HG02885 (cell line): ENCODE results near the gene FANCI.

Source experiments
- ATAC-seq: cut with Tn5 transposase; IDR thresholded peaks from one replicate; pipeline ENCODE4 v1.9.1; 2021; ENCODE audit warnings: mild to moderate bottlenecking; ENCODE audit not compliant: unreplicated experiment, poor library complexity

FANCI gene

GRCh38 chr15:89301304-89302089, 57.7 kb downstream of the FANCI start:
- no peak for ATAC-seq

GRCh38 chr15:89303986-89304385, 60.2 kb downstream of the FANCI start:
- ATAC-seq: no peak

DNA sequence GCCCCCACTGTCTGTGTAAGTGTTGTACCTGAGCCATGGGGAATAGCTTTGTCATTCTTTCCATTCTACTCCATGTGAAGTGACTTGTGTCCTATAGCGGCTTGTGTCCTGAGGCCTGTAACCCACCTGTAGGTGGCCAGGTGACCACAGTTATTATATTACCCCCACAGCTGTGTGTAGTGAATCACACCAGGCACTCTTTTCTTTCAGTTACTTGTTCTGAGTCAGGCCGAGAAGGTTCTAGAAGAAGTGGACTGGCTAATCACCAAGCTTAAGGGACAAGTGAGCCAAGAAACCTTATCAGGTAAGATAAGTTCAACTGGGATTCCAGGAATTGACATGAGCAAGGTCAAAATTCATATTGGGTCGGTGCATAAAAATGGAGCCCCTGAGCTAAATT, 61.6 kb downstream of the FANCI start:
- no peak for ATAC-seq

GRCh38 chr15:89307046-89307587, 63.3 kb downstream of the FANCI start:
- ATAC-seq: no peak

DNA sequence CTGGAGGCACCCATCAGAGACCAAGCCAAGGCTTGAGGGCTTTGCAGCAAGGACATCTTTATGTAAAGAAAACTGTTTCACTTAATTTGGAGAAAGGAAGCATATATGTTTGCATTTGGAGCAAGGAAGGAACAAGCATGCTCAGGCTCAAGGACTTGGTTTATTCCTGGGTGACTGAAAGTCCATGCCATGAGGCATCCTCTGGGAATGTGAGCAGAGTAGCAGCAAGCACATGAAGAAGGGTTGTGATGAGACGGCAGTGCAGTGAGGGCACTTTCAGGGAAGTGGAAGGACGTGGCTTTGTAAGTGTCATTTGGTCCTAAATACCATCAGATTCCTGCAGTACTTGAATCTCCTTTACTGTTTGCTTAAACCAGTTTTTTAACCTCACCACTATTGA, 64.0 kb downstream of the FANCI start:
- no peak for ATAC-seq

- no peak for ATAC-seq
Observed at GRCh38 chr15:89308236-89308635, 64.5 kb downstream of the FANCI start.

DNA sequence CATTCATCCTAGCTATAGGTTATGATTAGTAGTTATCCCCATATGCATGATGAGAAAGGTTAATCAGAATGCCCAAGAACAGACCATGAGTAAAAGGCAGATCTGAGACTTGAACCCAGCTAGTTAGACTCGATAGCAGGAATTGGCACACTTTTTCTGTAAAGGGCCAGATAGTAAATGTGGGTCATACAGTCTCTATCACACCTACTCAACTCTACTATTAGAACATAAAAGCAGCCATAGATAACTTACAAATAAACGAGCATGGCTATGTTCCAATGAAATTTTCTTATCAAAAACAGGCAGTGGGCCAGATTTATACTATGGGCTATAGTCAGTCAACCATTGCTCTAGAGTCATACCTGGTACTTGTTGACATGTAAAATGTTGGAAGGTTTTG, 66.2 kb downstream of the FANCI start:
- no peak for ATAC-seq

- no peak for ATAC-seq
Observed at GRCh38 chr15:89315375-89315929, 71.7 kb downstream of the FANCI start.

DNA sequence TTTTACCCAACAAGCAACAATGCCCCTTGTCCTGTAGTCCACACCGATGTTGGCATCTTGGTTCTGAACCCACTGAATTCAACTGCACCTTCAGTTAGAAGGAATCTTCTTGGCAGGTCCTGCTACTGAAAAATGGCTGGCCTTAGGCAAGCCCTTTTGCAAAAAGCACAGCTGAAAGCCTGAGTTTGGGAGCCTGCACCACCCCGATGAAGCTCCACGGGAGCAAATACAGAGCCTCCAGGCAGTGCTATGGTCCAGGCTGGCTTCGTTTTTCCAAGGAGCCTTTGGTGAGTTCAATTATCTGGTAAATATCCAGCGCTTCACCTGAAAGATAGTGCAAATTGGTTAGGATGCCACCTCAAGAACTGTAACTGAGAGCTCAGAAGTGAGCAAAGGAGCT, 72.7 kb downstream of the FANCI start:
- ATAC-seq: no peak

DNA sequence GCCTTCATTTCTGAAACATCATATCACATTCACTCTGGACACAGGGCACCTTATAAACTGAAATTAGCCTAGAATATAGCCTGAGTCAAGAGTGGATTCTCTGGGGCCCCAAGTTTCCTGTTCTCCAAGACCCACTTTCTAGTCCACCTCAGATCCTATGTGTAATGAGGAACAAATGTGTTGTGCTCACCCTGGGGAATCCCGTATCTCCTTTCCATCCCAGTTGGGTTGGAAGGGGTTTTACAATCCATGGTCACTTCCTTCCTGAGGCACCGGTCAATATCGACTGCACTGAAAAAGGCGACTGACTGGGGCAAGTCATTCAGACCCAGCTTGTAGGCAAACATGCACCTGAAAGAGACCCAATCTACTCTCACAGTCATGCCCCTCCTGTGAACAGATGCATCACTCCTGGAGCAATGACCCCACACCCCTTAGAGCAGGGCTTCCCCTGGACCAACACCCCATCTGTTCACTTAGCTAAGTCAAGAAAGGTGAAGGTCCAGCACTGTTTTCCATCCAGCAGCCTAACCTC, 73.5 kb downstream of the FANCI start:
- ATAC-seq: no peak

GRCh38 chr15:89319678-89320077, 75.9 kb downstream of the FANCI start:
- no peak for ATAC-seq

DNA sequence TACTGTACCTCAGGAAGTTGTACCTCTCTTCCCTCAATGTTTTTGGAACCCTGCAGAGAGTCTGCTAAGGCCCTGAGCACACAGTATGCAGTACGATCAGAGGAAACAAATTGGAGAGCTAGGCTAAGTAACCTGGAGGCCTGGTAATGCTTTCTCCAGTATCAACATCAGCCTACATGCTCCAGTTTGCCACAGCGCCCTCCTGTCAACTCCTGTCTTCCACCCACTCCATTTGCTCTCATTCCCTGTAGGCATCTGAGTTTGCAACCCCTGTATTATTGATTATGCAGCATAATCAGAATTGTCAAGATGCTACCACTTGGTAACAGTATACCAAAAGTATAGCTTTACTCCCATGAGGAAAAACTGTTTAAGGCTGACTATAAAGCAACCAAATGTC, 76.4 kb downstream of the FANCI start:
- ATAC-seq: no peak

GRCh38 chr15:89321521-89322410, 78.0 kb downstream of the FANCI start:
- no peak for ATAC-seq

DNA sequence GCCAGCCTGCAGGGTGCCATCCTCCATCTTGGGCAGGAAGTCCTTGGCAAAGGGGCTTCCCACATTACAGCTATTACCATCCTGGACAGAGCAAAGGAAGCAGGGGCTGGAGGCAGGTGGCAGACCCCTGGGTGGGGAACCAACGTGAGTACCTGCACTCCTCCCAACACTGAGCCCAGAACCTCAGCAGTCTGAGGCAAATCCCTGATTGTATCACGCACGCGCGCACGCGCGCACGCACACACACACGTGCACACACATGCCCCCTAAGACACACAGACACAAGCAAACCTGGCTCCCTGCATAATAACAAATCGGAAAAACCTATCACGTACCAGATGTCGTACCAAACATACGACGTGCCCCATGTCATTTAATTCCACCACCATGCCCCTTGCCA, 79.0 kb downstream of the FANCI start:
- ATAC-seq: no peak

GRCh38 chr15:89323825-89324224, 80.0 kb downstream of the FANCI start:
- ATAC-seq: no peak

DNA sequence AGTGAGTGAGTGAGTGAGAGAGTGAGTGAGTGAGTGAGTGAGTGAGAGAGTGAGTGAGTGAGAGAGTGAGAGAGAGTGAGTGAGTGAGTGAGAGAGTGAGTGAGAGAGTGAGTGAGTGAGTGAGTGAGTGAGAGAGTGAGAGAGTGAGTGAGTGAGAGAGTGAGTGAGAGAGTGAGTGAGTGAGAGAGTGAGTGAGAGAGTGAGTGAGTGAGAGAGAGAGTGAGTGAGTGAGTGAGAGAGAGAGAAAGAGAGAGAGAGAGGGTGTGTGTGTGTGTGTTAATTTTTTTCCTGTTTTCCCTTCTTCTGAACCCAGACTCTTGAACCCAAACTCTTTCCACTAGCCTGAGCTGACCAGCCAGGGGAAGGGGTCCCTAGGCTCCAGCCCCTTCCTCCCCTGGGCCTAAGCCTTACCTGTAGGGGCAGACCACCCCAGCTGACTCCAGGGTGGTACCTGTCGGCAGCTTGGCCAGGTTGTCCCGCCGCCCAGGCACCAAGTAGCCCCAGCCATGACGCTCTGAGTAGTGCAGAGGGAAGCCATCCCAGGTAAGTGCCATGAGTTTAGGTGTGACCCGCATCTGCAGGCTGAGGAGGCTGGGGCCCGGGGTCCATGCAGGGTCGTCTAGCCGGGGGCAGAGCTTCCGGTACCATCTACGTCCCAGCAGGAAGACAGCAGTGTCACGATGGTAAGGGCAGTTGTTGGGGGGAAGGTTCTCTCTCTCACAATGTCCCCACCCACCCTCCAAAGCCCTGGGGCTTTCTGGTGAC, 81.4 kb downstream of the FANCI start:
- no peak for ATAC-seq

- ATAC-seq: no peak
Observed at GRCh38 chr15:89326316-89326715, 82.5 kb downstream of the FANCI start.

- ATAC-seq: no peak
Observed at GRCh38 chr15:89327113-89327512, 83.3 kb downstream of the FANCI start.

GRCh38 chr15:89328398-89329254, 84.8 kb downstream of the FANCI start:
- no peak for ATAC-seq
